ENCODE measurements around the gene IL1B.

DNA sequence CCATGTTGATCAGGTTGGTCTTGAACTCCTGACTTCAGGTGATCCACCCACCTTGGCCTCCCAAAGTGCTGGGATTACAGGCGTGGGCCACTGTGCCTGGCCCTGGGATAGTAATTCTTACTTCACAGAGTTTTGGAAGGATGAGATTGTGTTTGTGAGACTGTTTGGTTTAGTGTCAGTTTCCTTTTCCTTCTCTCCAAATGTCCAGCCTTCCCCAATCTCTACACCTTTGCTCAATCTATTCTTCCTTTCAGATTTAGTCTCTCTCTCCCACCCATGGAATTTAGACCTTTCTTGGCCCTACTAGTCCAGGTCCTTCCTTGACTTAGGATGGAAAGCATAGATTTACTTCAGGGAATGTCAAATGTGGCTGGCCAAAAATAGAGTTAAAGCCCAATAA lies 40.1 kb downstream of the IL1B start:
- TF ChIP-seq POLR2AphosphoS5 (IDR thresholded peaks at IDR 0.05; ENCODE audit: borderline replicate concordance, low read depth, low read length) (no peak), EZH2 (IDR thresholded peaks at IDR 0.05) (no peak), FOXP2 (optimal IDR thresholded peaks at IDR 0.05; ENCODE audit: control extremely low read depth, extremely low read length, insufficient read depth) (no peak)

Data from SK-N-MC (cell line).